GM12892 (cell line): ENCODE results near the gene COL4A1.

Experiments used
- DNase-seq: peaks from one replicate; pipeline ENCODE4 v3.0.0; 2011; ENCODE audit not compliant: insufficient read length
- FAIRE-seq: peaks from 2 replicates; lab custom pipeline; 2011; peaks lifted over from hg19 to GRCh38; lab: Jason Lieb, UNC
- POLR2A ChIP-seq: IDR thresholded peaks from 2 replicates; pipeline ENCODE4 v1.6.1; 2011; ENCODE audit warnings: low read depth, low read length, control low read depth
- POLR2AphosphoS5 ChIP-seq: IDR thresholded peaks from 2 replicates; pipeline ENCODE4 v1.6.1; 2011; ENCODE audit warnings: low read depth, low read length, control low read depth
- TAF1 ChIP-seq: IDR thresholded peaks from 2 replicates; pipeline ENCODE4 v1.6.1; 2011; ENCODE audit warnings: low read depth, mild to moderate bottlenecking, control low read depth, low read length, borderline replicate concordance

The COL4A1 gene

GRCh38 chr13:110274687-110275086 is 32.3 kb downstream of the COL4A1 start:
- TF ChIP-seq POLR2A (no peak), POLR2AphosphoS5 (no peak), TAF1 (no peak)
- DNase-seq, result no peak
- no peak for FAIRE-seq

DNA sequence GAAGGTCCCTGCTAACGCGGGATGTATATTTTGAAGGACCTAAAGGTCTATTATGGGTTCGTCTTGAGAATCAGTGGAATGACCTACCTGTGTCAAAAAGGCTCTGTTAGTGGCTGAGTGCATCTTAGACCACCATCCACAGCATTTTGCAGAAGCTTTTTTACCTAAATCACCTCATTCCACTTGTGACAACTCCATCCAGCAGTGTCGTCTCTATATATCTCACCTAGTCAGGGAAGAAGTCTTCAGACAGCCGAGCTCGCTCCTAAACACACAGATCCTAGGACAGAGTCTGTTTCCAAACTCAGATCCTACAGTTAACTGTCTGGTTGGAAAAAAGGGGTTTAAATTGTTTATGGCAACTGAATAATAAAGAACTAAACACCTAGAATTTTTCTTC is 33.7 kb downstream of the COL4A1 start:
- FAIRE-seq (no peak), DNase-seq (no peak)
- TF ChIP-seq POLR2AphosphoS5, result no peak
- no peak for TF ChIP-seq TAF1
- TF ChIP-seq POLR2A, result no peak

GRCh38 chr13:110272651-110273050 is 34.3 kb downstream of the COL4A1 start:
- FAIRE-seq, result no peak
- TF ChIP-seq POLR2A, result no peak
- no peak for TF ChIP-seq TAF1
- TF ChIP-seq POLR2AphosphoS5, result no peak
- DNase-seq, result no peak

DNA sequence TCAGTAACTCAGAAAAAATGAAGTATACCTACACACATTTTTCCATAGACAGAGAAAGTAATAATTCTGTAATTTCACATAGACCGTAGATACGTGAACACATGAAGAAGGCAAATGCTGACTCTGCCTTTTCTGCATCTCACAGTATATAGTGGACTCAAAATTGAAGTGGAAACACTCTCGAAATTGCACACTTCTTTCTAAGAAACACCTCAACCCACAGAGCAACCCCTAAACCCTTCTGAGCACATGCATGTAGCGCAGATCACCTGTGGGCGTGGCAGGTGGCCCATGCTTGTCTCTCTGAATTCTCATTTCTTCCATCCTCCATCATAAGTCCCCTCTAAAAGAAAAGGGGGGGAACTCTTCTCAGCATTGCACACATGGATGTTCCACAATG is 34.7 kb downstream of the COL4A1 start:
- FAIRE-seq, result no peak
- no peak for DNase-seq
- TF ChIP-seq POLR2A (no peak), TAF1 (no peak), POLR2AphosphoS5 (no peak)

- no peak for DNase-seq
- no peak for FAIRE-seq
- TF ChIP-seq POLR2A, result no peak
- TF ChIP-seq POLR2AphosphoS5, result no peak
- TF ChIP-seq TAF1, result no peak
Observed at GRCh38 chr13:110271313-110271712, 35.6 kb downstream of the COL4A1 start.

DNA sequence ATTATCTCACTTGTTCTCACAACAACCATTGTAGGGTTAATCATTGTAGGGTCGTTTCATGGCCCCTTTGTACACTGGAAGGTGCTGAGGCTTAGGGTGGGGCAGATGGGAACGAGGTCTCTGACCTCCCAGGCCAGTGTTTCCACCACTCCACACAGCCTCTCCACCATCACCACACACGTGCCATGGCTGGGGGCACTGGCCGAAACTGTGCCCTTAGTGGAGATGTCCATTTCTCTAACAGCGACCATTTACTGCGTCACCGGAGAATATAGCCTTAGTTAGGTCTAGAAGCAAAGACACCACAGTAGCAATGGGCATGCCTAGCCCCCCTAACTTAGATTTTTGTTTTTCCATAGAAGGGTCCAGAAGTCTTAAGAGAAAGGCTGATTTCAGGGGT is 36.5 kb downstream of the COL4A1 start:
- TF ChIP-seq POLR2A, result no peak
- TF ChIP-seq TAF1, result no peak
- TF ChIP-seq POLR2AphosphoS5, result no peak
- FAIRE-seq, result no peak
- DNase-seq, result no peak

DNA sequence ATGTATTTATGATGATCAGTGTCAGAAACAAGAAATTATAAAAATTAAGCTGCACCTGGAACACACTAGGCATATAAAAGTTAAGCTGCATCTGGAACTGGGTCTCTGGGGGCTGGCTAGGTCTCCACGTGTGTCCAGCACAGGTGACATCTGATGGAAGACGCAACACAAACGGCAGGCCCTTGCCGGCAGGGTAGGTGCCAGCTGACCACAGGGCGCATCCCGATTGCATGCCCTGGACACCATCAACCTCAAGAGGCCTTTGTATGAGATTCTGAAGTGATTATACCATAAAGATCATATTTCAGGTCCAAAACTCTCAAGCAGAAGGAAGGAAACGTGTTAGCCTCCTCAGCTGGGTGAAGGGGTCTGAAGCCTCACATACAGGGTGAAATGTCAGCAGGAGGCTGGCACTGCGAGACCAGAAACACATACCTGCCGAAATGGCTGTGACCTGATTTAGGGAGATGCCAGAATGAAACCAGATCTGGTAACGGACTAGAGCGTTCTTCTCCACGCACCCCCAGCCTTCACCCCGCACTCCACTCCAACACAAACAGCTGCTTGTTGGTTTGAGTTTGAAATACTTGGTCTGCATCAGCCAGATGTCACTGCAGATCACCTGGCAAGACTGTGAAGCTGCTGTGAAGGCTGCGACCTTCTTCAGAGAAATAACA is 37.3 kb downstream of the COL4A1 start:
- FAIRE-seq (no peak), DNase-seq (no peak)
- TF ChIP-seq POLR2A, result no peak
- no peak for TF ChIP-seq POLR2AphosphoS5
- TF ChIP-seq TAF1, result no peak

- TF ChIP-seq POLR2AphosphoS5, result no peak
- TF ChIP-seq POLR2A, result no peak
- no peak for TF ChIP-seq TAF1
- FAIRE-seq (no peak), DNase-seq (no peak)
Observed at GRCh38 chr13:110268576-110269185, 38.3 kb downstream of the COL4A1 start.

DNA sequence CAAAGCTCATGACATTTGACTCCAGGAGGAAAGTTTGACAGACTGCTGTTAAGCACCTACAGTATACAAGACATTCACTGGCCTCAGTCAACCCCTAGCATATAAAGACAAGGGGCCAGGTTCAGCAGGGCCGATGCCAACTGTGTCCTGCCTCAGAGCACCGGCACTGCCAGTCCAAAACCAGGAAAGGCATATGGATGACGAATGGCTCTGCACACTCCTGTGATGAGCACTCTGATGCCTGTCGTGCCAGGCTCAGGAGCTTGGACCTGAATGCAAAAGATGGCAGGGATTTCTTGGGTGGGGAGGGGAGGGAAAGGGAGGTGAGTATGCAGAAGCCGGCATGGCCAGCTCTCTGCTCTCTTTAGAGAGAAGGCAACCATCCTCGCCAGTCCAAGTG is 38.9 kb downstream of the COL4A1 start:
- no peak for FAIRE-seq

DNA sequence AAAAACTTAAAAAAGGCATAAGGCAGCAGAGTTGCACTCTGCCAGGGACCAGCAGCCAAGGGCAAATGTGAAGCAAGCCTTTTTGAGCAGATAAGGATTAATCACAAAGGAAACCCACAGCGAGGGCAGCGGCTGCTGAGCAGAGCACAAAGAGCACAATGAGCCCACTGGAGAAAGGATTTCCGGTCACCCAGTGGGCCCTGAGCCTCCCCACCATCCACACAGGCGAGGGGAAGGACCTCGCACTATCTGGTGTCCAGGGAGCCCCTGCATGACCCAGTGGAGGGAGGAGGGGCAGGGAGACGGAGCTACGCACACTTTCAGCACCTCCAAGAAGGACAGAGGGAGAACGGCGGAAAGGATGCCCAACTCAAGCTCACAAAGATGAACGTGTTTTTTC is 40.0 kb downstream of the COL4A1 start:
- DNase-seq, result no peak
- TF ChIP-seq POLR2A (no peak), TAF1 (no peak)
- no peak for FAIRE-seq

More for the DNA sequence above, 38.9 kb downstream of the COL4A1 start:
- no peak for TF ChIP-seq TAF1
- no peak for TF ChIP-seq POLR2A
- no peak for TF ChIP-seq POLR2AphosphoS5
- DNase-seq, result no peak

GRCh38 chr13:110266431-110266809 is 40.5 kb downstream of the COL4A1 start:
- TF ChIP-seq POLR2A, result no peak
- TF ChIP-seq TAF1, result no peak
- TF ChIP-seq POLR2AphosphoS5, result no peak
- DNase-seq (no peak), FAIRE-seq (no peak)
